Measurements from ENCODE around the gene ARHGAP45.
"Not testable (repeated sequence)": the region's sequence is repeated elsewhere in the genome, so short reads cannot be mapped to it uniquely, and the experiment has no call there.

Gene ARHGAP45, protein sequence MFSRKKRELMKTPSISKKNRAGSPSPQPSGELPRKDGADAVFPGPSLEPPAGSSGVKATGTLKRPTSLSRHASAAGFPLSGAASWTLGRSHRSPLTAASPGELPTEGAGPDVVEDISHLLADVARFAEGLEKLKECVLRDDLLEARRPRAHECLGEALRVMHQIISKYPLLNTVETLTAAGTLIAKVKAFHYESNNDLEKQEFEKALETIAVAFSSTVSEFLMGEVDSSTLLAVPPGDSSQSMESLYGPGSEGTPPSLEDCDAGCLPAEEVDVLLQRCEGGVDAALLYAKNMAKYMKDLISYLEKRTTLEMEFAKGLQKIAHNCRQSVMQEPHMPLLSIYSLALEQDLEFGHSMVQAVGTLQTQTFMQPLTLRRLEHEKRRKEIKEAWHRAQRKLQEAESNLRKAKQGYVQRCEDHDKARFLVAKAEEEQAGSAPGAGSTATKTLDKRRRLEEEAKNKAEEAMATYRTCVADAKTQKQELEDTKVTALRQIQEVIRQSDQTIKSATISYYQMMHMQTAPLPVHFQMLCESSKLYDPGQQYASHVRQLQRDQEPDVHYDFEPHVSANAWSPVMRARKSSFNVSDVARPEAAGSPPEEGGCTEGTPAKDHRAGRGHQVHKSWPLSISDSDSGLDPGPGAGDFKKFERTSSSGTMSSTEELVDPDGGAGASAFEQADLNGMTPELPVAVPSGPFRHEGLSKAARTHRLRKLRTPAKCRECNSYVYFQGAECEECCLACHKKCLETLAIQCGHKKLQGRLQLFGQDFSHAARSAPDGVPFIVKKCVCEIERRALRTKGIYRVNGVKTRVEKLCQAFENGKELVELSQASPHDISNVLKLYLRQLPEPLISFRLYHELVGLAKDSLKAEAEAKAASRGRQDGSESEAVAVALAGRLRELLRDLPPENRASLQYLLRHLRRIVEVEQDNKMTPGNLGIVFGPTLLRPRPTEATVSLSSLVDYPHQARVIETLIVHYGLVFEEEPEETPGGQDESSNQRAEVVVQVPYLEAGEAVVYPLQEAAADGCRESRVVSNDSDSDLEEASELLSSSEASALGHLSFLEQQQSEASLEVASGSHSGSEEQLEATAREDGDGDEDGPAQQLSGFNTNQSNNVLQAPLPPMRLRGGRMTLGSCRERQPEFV

GRCh38 chr19:1066748-1067340, at the start of gene ARHGAP45:
ARHGAP45 (plus strand) TSS chr19:1067167; CDS start chr19:1067406, 239 bp downstream.
- Histone ChIP-seq H3K27me3 (ENCODE audit: insufficient read depth, low read length) (peaks cover 64% of the 10 kb centered on the region), H3K36me3 (ENCODE audit: insufficient read depth, low read depth, low read length) (no peaks in the 10 kb centered on the region), H3K4me1 (ENCODE audit: insufficient read depth, low read length) (peaks cover 4% of the 10 kb centered on the region; the same call in 1 of the 2 replicates), H3K27ac (ENCODE audit: low read length) (no peak within 1 kb of the TSS), H3K9ac (ENCODE audit: low read depth, low read length) (no peak within 1 kb of the TSS), H3K4me3 (ENCODE audit: low read length) (peak within 1 kb of the TSS; percentile 56), H3K9me3 (ENCODE audit: insufficient read depth, low read depth, low read length) (no peaks in the 10 kb centered on the region)

DNA sequence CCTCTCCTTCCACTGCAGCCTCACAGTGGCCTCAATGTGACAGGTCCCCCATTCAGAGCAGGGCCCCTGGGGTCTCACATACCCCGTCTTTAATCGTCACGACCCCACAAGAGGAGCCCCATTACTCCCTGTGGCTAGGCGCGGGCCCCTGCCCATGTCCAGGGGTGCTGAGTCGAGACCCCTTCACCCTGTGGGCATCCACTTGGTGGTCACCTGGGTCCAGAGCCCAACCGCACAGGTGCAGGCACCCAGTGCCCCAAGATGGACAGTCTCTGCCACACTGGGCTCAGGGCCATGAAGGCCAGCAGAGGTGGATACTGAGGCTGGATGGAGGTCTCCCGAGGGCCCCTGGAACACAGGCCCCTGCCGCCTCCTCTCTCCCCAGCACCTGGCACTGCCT, 49.1 kb upstream of the ARHGAP45 start:
- no peak overlapping the region for H3K4me3 ChIP-seq (ENCODE audit: low read length)
- H3K4me1 ChIP-seq (ENCODE audit: insufficient read depth, low read length) = peaks cover 9% of the 10 kb centered on the region

DNA sequence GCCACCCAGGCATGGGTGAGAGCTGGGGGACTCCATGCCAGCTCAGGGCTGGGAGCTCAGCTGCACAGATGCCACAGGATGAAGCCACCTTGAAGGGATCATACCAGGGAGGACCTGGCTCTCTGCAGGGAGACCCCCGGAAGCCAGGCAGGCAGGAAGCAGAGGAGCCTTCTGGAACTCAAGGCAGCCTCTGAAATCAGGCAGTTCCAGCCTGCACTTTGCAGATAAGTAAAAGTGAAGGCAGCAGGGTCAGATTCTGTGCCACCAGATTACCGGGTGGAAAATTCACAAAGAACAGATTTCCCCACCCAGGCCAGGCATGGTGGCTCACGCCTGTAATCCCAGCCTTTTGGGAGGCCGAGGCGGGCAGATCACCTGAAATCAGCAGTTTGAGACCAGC, 48.6 kb upstream of the ARHGAP45 start:
- Histone ChIP-seq H3K27me3 (ENCODE audit: insufficient read depth, low read length) (no peaks in the 10 kb centered on the region), H3K4me3 (ENCODE audit: low read length) (no peak overlapping the region), H3K36me3 (ENCODE audit: insufficient read depth, low read depth, low read length) (peaks cover 16% of the 10 kb centered on the region), H3K27ac (ENCODE audit: low read length) (no peak overlapping the region), H3K9me3 (ENCODE audit: insufficient read depth, low read depth, low read length) (no peaks in the 10 kb centered on the region), H3K4me1 (ENCODE audit: insufficient read depth, low read length) (peaks cover 9% of the 10 kb centered on the region), H3K9ac (ENCODE audit: low read depth, low read length) (no peak overlapping the region)

More for the DNA sequence above, 49.1 kb upstream of the ARHGAP45 start:
- no peaks in the 10 kb centered on the region for H3K27me3 ChIP-seq (ENCODE audit: insufficient read depth, low read length)
- no peak overlapping the region for H3K27ac ChIP-seq (ENCODE audit: low read length)
- H3K9ac ChIP-seq (ENCODE audit: low read depth, low read length) = no peak overlapping the region; the same call in 1 of the 2 replicates
- peaks cover 20% of the 10 kb centered on the region for H3K36me3 ChIP-seq (ENCODE audit: insufficient read depth, low read depth, low read length)
- no peaks in the 10 kb centered on the region for H3K9me3 ChIP-seq (ENCODE audit: insufficient read depth, low read depth, low read length)

GRCh38 chr19:1018932-1019615, 47.9 kb upstream of the ARHGAP45 start:
- Histone ChIP-seq H3K9ac (ENCODE audit: low read depth, low read length) (peak overlapping the region; percentile 70; the same call in 1 of the 2 replicates), H3K4me1 (ENCODE audit: insufficient read depth, low read length) (peaks cover 9% of the 10 kb centered on the region), H3K36me3 (ENCODE audit: insufficient read depth, low read depth, low read length) (peaks cover 9% of the 10 kb centered on the region; the same call in 1 of the 2 replicates), H3K27ac (ENCODE audit: low read length) (no peak overlapping the region), H3K27me3 (ENCODE audit: insufficient read depth, low read length) (no peaks in the 10 kb centered on the region), H3K4me3 (ENCODE audit: low read length) (peak overlapping the region; percentile 94; the same call in 1 of the 2 replicates), H3K9me3 (ENCODE audit: insufficient read depth, low read depth, low read length) (no peaks in the 10 kb centered on the region)

DNA sequence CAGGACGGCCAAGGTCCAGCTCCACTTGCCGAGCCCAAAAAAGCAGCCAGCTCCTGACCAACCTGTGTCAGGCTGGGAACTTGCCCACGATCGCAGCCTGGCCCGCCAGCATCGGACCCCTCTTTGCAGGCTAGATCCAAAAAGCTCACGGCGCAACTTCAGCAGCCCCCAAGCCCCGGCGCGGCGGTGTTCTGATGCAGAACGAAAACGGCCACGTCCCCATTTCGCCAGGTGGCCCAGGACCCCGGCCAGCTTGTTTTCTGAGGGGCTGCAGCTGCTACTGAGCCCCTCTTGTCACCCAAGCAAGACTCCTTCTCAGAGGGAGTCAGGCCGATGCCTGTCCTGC, 47.4 kb upstream of the ARHGAP45 start:
- peak overlapping the region; percentile 94 for H3K4me3 ChIP-seq (ENCODE audit: low read length)
- no peaks in the 10 kb centered on the region for H3K27me3 ChIP-seq (ENCODE audit: insufficient read depth, low read length)
- 0 out of 2 replicates have a peak, but pooled peaks cover 7% of the 10 kb centered on the region for H3K36me3 ChIP-seq (ENCODE audit: insufficient read depth, low read depth, low read length)
- peaks cover 9% of the 10 kb centered on the region for H3K4me1 ChIP-seq (ENCODE audit: insufficient read depth, low read length)
- H3K9ac ChIP-seq (ENCODE audit: low read depth, low read length) = peak overlapping the region; percentile 70; the same call in 1 of the 2 replicates
- no peaks in the 10 kb centered on the region for H3K9me3 ChIP-seq (ENCODE audit: insufficient read depth, low read depth, low read length)
- H3K27ac ChIP-seq (ENCODE audit: low read length) = peak overlapping the region; percentile 14

GRCh38 chr19:1019980-1020867, 46.7 kb upstream of the ARHGAP45 start:
- H3K4me1 ChIP-seq (ENCODE audit: insufficient read depth, low read length) = peaks cover 9% of the 10 kb centered on the region
- 0 out of 2 replicates have a peak, but pooled peaks cover 7% of the 10 kb centered on the region for H3K36me3 ChIP-seq (ENCODE audit: insufficient read depth, low read depth, low read length)
- H3K4me3 ChIP-seq (ENCODE audit: low read length) = peak overlapping the region; percentile 94
- H3K9me3 ChIP-seq (ENCODE audit: insufficient read depth, low read depth, low read length) = no peaks in the 10 kb centered on the region
- peak overlapping the region; percentile 70 for H3K9ac ChIP-seq (ENCODE audit: low read depth, low read length)
- H3K27me3 ChIP-seq (ENCODE audit: insufficient read depth, low read length) = no peaks in the 10 kb centered on the region
- peak overlapping the region; percentile 14 for H3K27ac ChIP-seq (ENCODE audit: low read length)

GRCh38 chr19:1020868-1021425, 46.0 kb upstream of the ARHGAP45 start, which contains the start of gene TMEM259:
TMEM259 (minus strand) TSS chr19:1021123; CDS start chr19:1020996, 127 bp downstream.
- no peaks in the 10 kb centered on the region for H3K9me3 ChIP-seq (ENCODE audit: insufficient read depth, low read depth, low read length)
- no peaks in the 10 kb centered on the region for H3K27me3 ChIP-seq (ENCODE audit: insufficient read depth, low read length)
- H3K9ac ChIP-seq (ENCODE audit: low read depth, low read length) = peak within 1 kb of the TSS; percentile 70
- peak within 1 kb of the TSS; percentile 94 for H3K4me3 ChIP-seq (ENCODE audit: low read length)
- 0 out of 2 replicates have a peak, but pooled peaks cover 7% of the 10 kb centered on the region for H3K36me3 ChIP-seq (ENCODE audit: insufficient read depth, low read depth, low read length)
- H3K27ac ChIP-seq (ENCODE audit: low read length) = peak within 1 kb of the TSS; percentile 99
- H3K4me1 ChIP-seq (ENCODE audit: insufficient read depth, low read length) = peaks cover 9% of the 10 kb centered on the region

DNA sequence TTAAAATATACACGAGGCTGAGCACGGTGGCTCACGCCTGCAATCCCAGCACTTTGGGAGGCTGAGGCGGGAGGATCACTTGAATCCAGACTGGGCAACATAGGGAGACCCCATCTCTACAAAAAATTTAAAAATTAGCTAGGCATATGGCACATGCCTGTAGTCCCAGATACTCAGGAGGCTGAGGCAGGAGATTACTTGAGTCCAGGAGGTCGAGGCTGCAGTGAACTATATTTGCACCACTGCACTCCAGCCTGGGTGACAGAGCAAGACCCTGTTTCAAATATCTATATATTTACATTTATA, 43.1 kb upstream of the ARHGAP45 start:
- not testable (repeated sequence) for H3K36me3 ChIP-seq (ENCODE audit: insufficient read depth, low read depth, low read length); H3K9me3 ChIP-seq (ENCODE audit: insufficient read depth, low read depth, low read length); H3K4me1 ChIP-seq (ENCODE audit: insufficient read depth, low read length); H3K9ac ChIP-seq (ENCODE audit: low read depth, low read length); H3K27me3 ChIP-seq (ENCODE audit: insufficient read depth, low read length); H3K27ac ChIP-seq (ENCODE audit: low read length); H3K4me3 ChIP-seq (ENCODE audit: low read length)

GRCh38 chr19:1025080-1025479, 41.9 kb upstream of the ARHGAP45 start:
- H3K4me1 ChIP-seq (ENCODE audit: insufficient read depth, low read length); H3K4me3 ChIP-seq (ENCODE audit: low read length); H3K9ac ChIP-seq (ENCODE audit: low read depth, low read length); H3K27ac ChIP-seq (ENCODE audit: low read length); H3K9me3 ChIP-seq (ENCODE audit: insufficient read depth, low read depth, low read length); H3K27me3 ChIP-seq (ENCODE audit: insufficient read depth, low read length): not testable (repeated sequence)
- peaks cover 13% of the 10 kb centered on the region for H3K36me3 ChIP-seq (ENCODE audit: insufficient read depth, low read depth, low read length)

Measured in iPS-20b (cell line).